ENCODE measurements around the gene TAGLN. TPM values are rescaled to one million over a fixed set of nuclear protein-coding genes. Genes with fewer than 3 reads are reported as not detected.

The TAGLN gene
- polyA plus RNA-seq, 3 donors, result 3.6 to 113 (median 4.0) TPM

GRCh38 chr11:117189941-117190544 is 9.1 kb upstream of the TAGLN start:
- peak overlapping the region; percentile 86 to 97 (median 93) for H3K27ac Mint-ChIP-seq

More at GRCh38 chr11:117189941-117190544, 9.1 kb upstream of the TAGLN start:
- intact Hi-C loops (cut with micrococcal nuclease), result no loop called here
- TF ChIP-seq CTCF (IDR thresholded peaks at IDR 0.05), result no peak
- Histone ChIP-seq H3K36me3 (replicated peaks in 1 of 2; ENCODE audit: control insufficient read depth in 1 of 2, insufficient read depth in 2 of 2, low read length in 2 of 2) (peaks cover 56 to 57% of the 10 kb centered on the region in 2 donors), H3K4me1 (ENCODE audit: control insufficient read depth in 1 of 2, insufficient read depth in 2 of 2, low read length in 2 of 2) (peaks cover 65 to 67% of the 10 kb centered on the region in 2 donors), H2AFZ (ENCODE audit: insufficient read depth, low read depth, low read length, poor library complexity, severe bottlenecking) (peak overlapping the region; percentile 66), H3K4me2 (replicated peaks; ENCODE audit: extremely low read depth, low read length, poor library complexity, severe bottlenecking) (peak overlapping the region; percentile 69), H3K79me2 (ENCODE audit: insufficient read depth, low read length) (peaks cover 18% of the 10 kb centered on the region), H3K9ac (ENCODE audit: insufficient read depth, low read length, poor library complexity, severe bottlenecking) (peak overlapping the region; percentile 55), H3K4me3 (replicated peaks in 1 of 3; ENCODE audit: low read depth in 2 of 3, low read length in 3 of 3) (peak overlapping the region in 1 of 3 experiments; percentile 69), H4K20me1 (ENCODE audit: insufficient read depth, low read length) (no peaks in the 10 kb centered on the region), H3K9me3 (replicated peaks in 1 of 2; ENCODE audit: control insufficient read depth in 1 of 2, insufficient read depth in 1 of 2, low read length in 2 of 2) (no peaks in the 10 kb centered on the region), H3K27ac (ENCODE audit: low read depth in 1 of 2, low read length in 2 of 2) (peak overlapping the region; percentile 85 to 90), H3K27me3 (ENCODE audit: control insufficient read depth in 2 of 2, insufficient read depth in 2 of 2, low read length in 2 of 2) (no peaks in the 10 kb centered on the region)
- no peak for DNase-seq
- Mint-ChIP-seq H3K4me3 (no peak overlapping the region), H3K36me3 (peaks cover 70 to 92% of the 10 kb centered on the region in 2 donors), H3K27me3 (ENCODE audit: low read depth in 3 of 3) (peaks cover 0 to 2% (median 1%) of the 10 kb centered on the region in 3 donors), H3K9me3 (no peaks in the 10 kb centered on the region), H3K4me1 (peaks cover 64% of the 10 kb centered on the region)
- WGBS (ENCODE audit: insufficient coverage), result 39% methylated on average over 6 of the region's 8 CpGs

Measured in CD14-positive monocyte (primary cell).